ENCODE measurements around the gene FRMD4B. TPM values are rescaled to one million over a fixed set of nuclear protein-coding genes. Genes with fewer than 3 reads are reported as not detected.

The FRMD4B gene
- total and polyA plus RNA-seq, 2 donors (not counting 3 experiments of a cell fraction or from before 2014, with no cell fraction given): 66.4 to 89.7 TPM

- H3K27ac ChIP-seq (ENCODE audit: insufficient read depth, low read depth, low read length): no peak overlapping the region
- no peaks in the 10 kb centered on the region for H3K27me3 ChIP-seq (ENCODE audit: control insufficient read depth in 2 of 2, insufficient read depth in 2 of 2, low read length in 2 of 2)
- no peaks in the 10 kb centered on the region for H3K36me3 ChIP-seq (ENCODE audit: control insufficient read depth in 2 of 2, extremely low read depth in 1 of 2, insufficient read depth in 2 of 2, low read length in 2 of 2)
- no peak for FAIRE-seq
- H3K9me3 ChIP-seq (replicated peaks; ENCODE audit: control insufficient read depth, insufficient read depth, low read length): no peaks in the 10 kb centered on the region
- TF ChIP-seq JUN (IDR thresholded peaks at IDR 0.05; ENCODE audit: borderline replicate concordance, insufficient read depth, insufficient read length, low read depth): no peak
- no peak for TF ChIP-seq CTCF (IDR thresholded peaks at IDR 0.05; ENCODE audit: extremely low read depth in 1 of 2, insufficient read depth in 1 of 2, low read depth in 1 of 2, low read length in 2 of 2)
- TF ChIP-seq MAX (IDR thresholded peaks at IDR 0.05; ENCODE audit: insufficient read depth, insufficient read length): no peak
- TF ChIP-seq MYC (IDR thresholded peaks at IDR 0.05; ENCODE audit: low read depth, low read length): no peak
- no peak overlapping the region for H3K4me2 ChIP-seq (ENCODE audit: insufficient read depth, low read length)
- ChIA-PET CTCF (interaction anchor here (1.0 to 2.2 kb wide), 4 partner anchors 22 to 76 kb away, joined by 3 to 6 read pairs (median 4); partner anchors contain the start of gene FRMD4B), POLR2A (no interaction called here)
- no peaks in the 10 kb centered on the region for H4K20me1 ChIP-seq (replicated peaks; ENCODE audit: control insufficient read depth, extremely low read depth, insufficient read depth, low read length)
- H2AFZ ChIP-seq (ENCODE audit: low read depth, low read length): no peak overlapping the region
- no peaks in the 10 kb centered on the region for H3K79me2 ChIP-seq (ENCODE audit: control insufficient read depth, insufficient read depth, low read length)
- H3K4me3 ChIP-seq (replicated peaks in 1 of 3; ENCODE audit: insufficient read depth in 1 of 3, low read depth in 1 of 3, low read length in 3 of 3): no peak overlapping the region
- no TSS peak for BruUV-seq (replicated peaks)
- dilution Hi-C loops (cut with MboI; ENCODE audit: extremely low pct_ligation_motif_present, low sequenced_read_pairs) (no loop called here), intact Hi-C loops (cut with micrococcal nuclease) (no loop called here)
- no peak overlapping the region for H3K9ac ChIP-seq (replicated peaks; ENCODE audit: extremely low read depth, insufficient read depth, low read length)
- no peaks in the 10 kb centered on the region for H3K9me1 ChIP-seq (replicated peaks; ENCODE audit: control insufficient read depth, extremely low read depth, insufficient read depth, low read length)
- peaks cover 23% of the 10 kb centered on the region for H3K4me1 ChIP-seq (ENCODE audit: control insufficient read depth, extremely low read depth, insufficient read depth, low read length)
- DNase-seq (ENCODE audit: low read depth, low spot score): no peak
Measured at GRCh38 chr3:69364354-69364753, 21.5 kb downstream of the FRMD4B start.

- intact Hi-C loops (cut with micrococcal nuclease): no loop called here
- Histone ChIP-seq H3K27ac (ENCODE audit: insufficient read depth, low read depth, low read length) (no peak overlapping the region), H3K9me3 (replicated peaks; ENCODE audit: control insufficient read depth, insufficient read depth, low read length) (no peaks in the 10 kb centered on the region), H3K79me2 (ENCODE audit: control insufficient read depth, insufficient read depth, low read length) (no peaks in the 10 kb centered on the region), H4K20me1 (replicated peaks; ENCODE audit: control insufficient read depth, extremely low read depth, insufficient read depth, low read length) (no peaks in the 10 kb centered on the region), H2AFZ (ENCODE audit: low read depth, low read length) (no peak overlapping the region), H3K36me3 (ENCODE audit: control insufficient read depth in 2 of 2, extremely low read depth in 1 of 2, insufficient read depth in 2 of 2, low read length in 2 of 2) (no peaks in the 10 kb centered on the region), H3K9me1 (replicated peaks; ENCODE audit: control insufficient read depth, extremely low read depth, insufficient read depth, low read length) (no peaks in the 10 kb centered on the region), H3K4me1 (ENCODE audit: control insufficient read depth, extremely low read depth, insufficient read depth, low read length) (peaks cover 13% of the 10 kb centered on the region), H3K4me3 (replicated peaks in 1 of 3; ENCODE audit: insufficient read depth in 1 of 3, low read depth in 1 of 3, low read length in 3 of 3) (no peak overlapping the region), H3K4me2 (ENCODE audit: insufficient read depth, low read length) (no peak overlapping the region), H3K9ac (replicated peaks; ENCODE audit: extremely low read depth, insufficient read depth, low read length) (no peak overlapping the region), H3K27me3 (ENCODE audit: control insufficient read depth in 2 of 2, insufficient read depth in 2 of 2, low read length in 2 of 2) (no peaks in the 10 kb centered on the region)
- DNase-seq (ENCODE audit: low read depth, low spot score) (no peak), FAIRE-seq (no peak)
- TF ChIP-seq POLR2A (IDR thresholded peaks at IDR 0.05; ENCODE audit: low read depth, low read length): no peak
- no peak for TF ChIP-seq FOS (IDR thresholded peaks at IDR 0.05; ENCODE audit: borderline replicate concordance, insufficient read depth, low read length)
- TF ChIP-seq EZH2 (IDR thresholded peaks at IDR 0.05; ENCODE audit: borderline replicate concordance, low read depth, low read length, severe bottlenecking): no peak
- no peak for TF ChIP-seq CTCF (IDR thresholded peaks at IDR 0.05; ENCODE audit: extremely low read depth in 1 of 2, insufficient read depth in 1 of 2, low read depth in 1 of 2, low read length in 2 of 2)
- no peak for TF ChIP-seq JUN (IDR thresholded peaks at IDR 0.05; ENCODE audit: borderline replicate concordance, insufficient read depth, insufficient read length, low read depth)
- no peak for TF ChIP-seq GATA2 (IDR thresholded peaks at IDR 0.05; ENCODE audit: insufficient read depth, insufficient read length, low read depth, low read length)
- TF ChIP-seq POLR2AphosphoS5 (IDR thresholded peaks at IDR 0.05; ENCODE audit: insufficient read depth, low read depth, low read length): no peak
- no peak for TF ChIP-seq MAX (IDR thresholded peaks at IDR 0.05; ENCODE audit: insufficient read depth, insufficient read length)
- TF ChIP-seq MYC (IDR thresholded peaks at IDR 0.05; ENCODE audit: low read depth, low read length): no peak
- BruUV-seq (replicated peaks): no TSS peak
- dilution Hi-C loops (cut with MboI; ENCODE audit: extremely low pct_ligation_motif_present, low sequenced_read_pairs): no loop called here
- ChIA-PET POLR2A (no interaction called here), CTCF (interaction anchor here (1.0 to 2.4 kb wide), 2 partner anchors 9 to 50 kb away, joined by 5 to 13 read pairs; no protein-coding TSS in a partner anchor)
Measured at GRCh38 chr3:69360690-69361089, 25.2 kb downstream of the FRMD4B start.

All from endothelial cell of umbilical vein (primary cell).